HG02970 (cell line): Measurements from ENCODE around the gene AEBP2.
A peak's percentile ranks its signal among the peaks of the same experiment; 100 is the strongest.
"Not testable (repeated sequence)": the region's sequence is repeated elsewhere in the genome, so short reads cannot be mapped to it uniquely, and the experiment has no call there.

Source experiments
- ATAC-seq: cut with Tn5 transposase; IDR thresholded peaks from one replicate; pipeline ENCODE4 v1.9.1; 2021; ENCODE audit warnings: mild to moderate bottlenecking, moderate library complexity, moderate number of reproducible peaks; ENCODE audit not compliant: unreplicated experiment, low FRiP score

Gene AEBP2

DNA sequence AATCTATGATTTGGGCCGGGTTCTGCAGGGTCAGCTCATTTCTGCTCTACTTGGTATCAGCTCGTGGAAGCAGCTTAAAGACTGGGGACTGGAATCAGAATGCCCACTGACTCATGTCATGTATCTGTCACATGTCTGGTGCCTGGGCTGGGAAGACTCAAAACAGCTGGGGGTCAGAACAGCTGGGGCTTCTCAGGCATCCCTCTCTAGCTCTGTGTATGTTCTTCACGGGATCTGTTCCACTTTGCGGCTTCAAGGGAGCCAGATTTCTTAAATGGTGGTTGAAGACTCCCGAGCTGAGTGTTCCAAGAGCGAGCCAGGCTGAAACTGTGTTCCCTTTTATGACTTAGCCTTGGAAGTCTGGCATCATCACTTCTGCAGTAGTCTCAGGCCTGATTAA lies 11.9 kb downstream of the AEBP2 start:
- no peak for ATAC-seq

DNA sequence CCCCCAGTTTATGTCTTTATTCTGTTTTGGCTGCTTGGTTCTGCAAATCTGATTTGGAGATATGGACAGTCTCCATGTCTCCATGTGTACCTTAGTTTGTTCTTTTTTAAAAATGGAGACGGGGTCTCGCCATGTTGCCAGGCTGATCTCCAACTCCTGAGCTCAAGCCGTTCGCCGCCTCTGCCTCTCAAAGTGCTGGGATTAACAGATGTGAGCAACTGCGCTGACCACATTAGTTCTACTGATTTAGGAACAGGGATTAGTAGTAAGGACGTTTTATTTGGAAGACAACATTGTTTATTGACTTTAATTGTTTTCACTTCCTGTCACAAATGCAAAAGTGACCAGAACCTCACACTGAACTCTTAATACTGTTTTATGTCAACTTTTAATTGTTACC lies 14.7 kb downstream of the AEBP2 start:
- no peak for ATAC-seq

DNA sequence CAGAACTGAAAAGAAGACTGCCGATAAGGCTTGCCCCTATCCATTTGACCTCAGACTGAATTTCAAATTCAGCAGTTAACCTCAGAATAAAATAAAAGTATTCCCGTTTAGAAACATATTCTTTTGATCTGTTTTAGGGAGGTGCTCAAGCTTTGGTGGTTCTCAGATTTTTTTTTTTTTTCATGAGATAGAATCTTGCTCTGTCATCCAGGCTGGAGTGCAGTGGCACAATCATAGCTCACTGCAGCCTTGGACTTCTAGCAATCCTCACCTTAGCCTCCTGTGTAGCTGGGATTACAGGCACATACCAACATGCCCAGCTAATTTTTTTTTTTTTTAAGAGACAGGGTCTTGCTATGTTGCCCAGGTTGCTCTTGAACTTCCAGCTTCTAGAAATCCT lies 15.5 kb downstream of the AEBP2 start:
- ATAC-seq: no peak

DNA sequence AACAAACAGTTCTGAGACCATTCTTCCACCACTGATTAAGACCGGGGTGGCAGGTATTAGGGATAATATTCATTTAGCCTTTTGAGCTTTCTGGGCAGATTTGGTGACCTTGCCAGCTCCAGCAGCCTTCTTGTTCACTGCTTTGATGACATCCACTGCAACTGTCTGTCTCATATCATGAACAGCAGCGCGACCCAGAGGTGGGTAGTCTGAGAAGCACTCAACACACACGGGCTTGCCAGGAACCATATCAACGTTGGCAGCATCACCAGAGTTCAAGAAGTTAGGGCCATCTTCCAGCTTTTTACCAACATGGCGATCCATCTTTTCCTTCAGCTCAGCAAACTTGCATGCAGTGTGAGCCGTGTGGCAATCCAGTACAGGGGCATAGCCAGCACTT lies 16.9 kb downstream of the AEBP2 start:
- no peak for ATAC-seq

DNA sequence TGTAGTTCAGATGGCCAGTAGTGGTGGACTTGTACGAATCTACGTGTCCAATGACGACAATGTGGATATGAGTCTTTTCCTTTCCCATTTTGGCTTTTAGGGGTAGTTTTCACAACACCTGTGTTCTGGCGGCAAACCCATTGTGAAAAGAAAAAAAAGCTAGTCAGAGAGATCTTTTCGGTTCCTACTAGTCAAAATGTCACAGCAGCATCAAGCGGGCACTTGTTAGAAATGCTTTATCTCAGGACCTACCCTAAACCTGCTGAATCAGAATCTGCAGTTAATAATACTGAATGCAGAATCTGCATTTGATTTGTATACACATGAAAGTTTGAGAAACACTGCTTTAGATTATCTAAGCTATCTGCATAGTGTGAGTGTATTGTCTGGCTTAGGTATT lies 18.3 kb downstream of the AEBP2 start:
- ATAC-seq: no peak

- no peak for ATAC-seq
These were observed 19.4 kb downstream of the AEBP2 start for GRCh38 chr12:19458733-19459132.

DNA sequence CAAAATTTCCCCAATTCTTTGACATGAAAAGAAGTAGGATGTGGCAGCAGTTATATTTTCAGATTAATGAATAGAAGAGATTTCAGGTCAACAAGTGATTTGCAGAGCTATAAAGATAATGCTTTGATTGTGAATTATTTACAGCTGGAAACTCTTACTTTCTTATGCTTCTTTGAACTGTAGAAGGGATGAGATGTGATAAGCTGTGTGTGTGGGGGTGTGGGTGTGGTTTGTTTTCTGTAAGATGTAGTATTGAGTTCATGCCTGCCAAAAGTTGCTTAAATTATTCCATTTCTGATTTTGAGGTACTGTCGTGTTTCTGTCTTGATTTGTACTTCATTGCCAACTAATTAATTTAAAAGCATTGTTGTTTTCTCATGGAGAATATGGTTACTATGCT lies 22.7 kb downstream of the AEBP2 start:
- no peak for ATAC-seq

DNA sequence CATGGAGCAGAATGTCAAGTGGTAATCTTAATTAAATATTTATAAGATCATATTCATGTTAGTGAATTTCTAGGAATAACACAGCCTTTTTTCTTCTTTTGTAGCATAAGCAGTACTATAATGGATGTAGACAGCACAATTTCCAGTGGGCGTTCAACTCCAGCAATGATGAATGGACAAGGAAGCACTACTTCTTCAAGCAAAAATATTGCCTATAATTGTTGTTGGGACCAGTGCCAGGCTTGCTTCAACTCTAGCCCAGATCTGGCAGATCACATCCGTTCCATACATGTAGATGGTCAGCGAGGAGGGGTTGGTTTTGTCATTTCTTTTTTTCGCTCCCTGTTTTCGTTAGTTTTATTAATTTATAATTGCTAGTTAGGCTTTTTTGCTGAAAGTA lies 23.1 kb downstream of the AEBP2 start:
- ATAC-seq: no peak

- ATAC-seq: no peak
These were observed 24.9 kb downstream of the AEBP2 start for GRCh38 chr12:19464192-19464580.

GRCh38 chr12:19465711-19466110 lies 26.4 kb downstream of the AEBP2 start:
- no peak for ATAC-seq

GRCh38 chr12:19474147-19474546 lies 34.9 kb downstream of the AEBP2 start:
- ATAC-seq: no peak

DNA sequence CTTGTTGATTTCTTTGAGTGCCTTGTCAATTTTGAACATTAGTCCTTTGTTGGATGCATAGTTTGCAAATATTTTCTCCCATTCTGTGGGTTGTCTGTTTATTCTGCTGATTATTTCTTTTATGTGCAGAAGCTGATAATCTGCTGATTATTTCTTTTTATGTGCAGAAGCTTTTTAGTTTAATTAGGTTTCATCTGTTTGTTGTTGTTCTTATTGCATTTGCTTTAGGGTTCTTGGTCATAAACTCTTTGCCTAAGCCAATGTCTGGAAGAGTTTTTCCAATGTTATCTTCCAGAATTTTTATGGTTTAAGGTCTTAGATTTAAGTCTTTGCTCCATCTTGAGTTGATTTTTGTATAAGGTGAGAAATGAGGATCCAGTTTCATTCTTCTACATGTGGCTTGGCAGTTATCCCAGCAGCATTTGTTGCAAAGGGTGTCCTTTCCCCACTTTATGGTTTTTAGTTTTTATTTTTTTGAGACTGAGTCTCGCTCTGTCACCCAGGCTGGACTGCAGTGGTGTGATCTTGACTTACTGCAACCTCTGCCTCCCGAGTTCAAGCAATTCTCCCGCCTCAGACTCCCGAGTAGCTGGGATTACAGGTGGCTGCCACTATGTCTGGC lies 36.7 kb downstream of the AEBP2 start:
- not testable (repeated sequence) for ATAC-seq

DNA sequence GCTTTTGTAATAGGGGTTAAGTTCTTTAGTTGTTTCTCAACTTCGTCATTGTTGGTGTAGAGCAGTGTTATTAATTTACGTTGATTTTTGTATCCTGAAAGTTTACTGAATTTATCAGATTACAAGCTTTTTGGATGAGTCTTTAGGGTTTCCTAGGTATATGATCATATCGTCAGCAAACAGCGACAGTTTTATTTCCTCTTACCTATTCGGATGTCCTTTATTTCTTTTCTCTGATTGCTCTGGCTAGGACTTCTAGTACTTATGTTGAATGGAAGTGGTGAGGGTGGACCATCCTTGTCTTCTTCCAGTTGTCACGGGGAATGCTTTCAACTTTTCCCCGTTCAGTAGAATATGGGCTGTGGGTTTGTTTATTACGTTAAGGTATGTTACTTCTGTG lies 37.8 kb downstream of the AEBP2 start:
- no peak for ATAC-seq

GRCh38 chr12:19480459-19480858 lies 41.2 kb downstream of the AEBP2 start:
- no peak for ATAC-seq

DNA sequence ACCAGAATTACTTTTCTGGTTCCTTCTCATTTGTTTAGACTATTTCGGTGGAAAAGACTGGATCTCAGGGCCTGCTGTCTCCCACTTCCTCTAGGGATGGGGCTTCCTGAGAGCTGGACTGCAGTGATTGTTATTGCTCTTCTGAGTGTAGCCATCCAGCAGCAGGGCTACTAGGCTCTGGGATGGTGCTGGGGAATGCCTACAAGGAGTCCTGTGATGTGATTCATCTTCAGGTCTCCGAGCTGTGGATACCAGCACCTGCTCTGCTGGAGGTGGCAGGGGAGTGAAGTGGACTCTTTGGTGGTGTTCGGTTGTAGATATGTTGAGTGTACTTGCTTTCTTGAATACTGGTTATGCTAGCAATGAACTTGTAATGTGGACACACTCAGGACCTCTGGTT lies 42.7 kb downstream of the AEBP2 start:
- ATAC-seq: no peak

DNA sequence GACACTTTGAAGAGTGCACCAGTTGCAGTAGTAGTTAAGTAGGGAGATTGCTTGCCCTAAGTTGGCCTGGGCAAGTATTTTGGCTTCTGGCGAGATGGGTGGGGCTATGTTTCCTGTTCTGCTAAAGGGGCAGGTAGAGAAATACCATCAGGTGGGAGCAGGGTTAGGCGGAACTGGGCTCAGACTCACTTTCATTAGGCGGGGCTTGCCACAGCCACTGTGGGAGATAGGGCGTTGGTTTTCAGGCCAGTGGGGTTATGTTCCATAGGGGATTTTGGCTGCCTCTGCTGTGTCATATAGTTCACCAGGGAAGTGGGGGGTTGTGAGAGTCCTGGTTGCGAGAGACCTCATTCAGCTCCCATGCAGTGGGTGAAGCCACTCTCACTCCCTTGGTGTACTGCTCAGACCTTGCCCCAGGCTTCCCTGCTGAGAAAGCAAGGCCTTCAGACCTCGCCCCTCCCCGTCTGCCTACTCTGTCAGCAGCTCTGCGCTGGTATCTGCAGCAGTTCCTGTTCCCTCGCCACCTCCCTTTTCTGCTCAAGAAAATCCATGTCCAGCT lies 43.3 kb downstream of the AEBP2 start:
- peak; percentile 52 for ATAC-seq

DNA sequence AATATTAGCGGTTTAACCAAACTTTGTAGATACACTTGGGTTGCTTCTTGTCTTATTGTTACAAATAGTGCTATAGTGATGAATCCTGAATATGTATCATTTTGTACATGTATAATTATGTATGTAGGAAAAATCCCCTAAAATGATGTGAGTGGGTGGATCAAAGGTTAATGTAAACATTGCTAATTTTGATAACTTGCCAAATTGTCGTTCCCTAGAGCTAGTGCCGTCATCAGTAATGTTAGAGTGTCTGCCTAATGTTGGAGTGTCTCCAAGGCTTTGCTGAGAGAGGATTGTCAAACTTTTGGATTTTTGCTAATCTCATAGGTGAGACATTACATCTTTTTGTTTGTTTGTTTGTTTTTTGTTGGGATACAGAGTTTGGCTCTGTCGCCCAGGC lies 44.4 kb downstream of the AEBP2 start:
- no peak for ATAC-seq

DNA sequence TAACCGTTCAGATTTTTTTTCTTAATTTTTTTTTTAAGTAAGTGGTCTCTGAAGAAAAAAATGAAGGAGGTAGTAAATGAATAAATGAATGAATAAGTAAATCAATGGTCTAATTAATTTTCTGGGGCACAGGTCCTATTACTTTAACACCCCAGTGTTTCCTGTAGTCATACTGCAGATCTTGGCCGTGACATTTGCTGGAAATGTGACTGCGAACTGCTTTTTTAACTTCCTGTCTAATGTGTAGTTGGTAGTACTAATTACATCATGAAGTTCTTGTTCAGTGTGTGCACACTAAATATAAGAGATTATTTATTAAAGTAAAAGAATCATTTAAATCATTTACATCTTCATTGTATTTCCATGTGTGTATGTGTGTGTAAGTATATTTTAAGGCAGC lies 45.4 kb downstream of the AEBP2 start:
- no peak for ATAC-seq

DNA sequence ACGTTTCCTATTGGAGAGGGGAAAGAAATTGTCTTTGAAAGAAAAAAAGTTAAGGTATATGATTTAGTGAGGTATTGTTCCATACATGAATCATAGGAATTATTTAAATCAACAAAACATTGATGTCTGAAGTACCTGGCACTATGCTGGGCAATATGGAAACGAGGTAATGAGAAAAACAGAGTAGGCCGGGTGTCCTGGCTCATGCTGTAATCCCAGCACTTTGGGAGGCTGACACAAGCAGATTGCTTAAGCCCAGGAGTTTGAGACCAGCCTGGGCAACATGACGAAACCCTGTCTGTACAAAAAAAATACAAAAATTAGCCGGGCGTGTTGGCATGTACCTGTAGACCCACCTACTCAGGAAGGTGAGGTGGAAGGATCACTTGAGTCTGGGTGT lies 45.9 kb downstream of the AEBP2 start:
- no peak for ATAC-seq

DNA sequence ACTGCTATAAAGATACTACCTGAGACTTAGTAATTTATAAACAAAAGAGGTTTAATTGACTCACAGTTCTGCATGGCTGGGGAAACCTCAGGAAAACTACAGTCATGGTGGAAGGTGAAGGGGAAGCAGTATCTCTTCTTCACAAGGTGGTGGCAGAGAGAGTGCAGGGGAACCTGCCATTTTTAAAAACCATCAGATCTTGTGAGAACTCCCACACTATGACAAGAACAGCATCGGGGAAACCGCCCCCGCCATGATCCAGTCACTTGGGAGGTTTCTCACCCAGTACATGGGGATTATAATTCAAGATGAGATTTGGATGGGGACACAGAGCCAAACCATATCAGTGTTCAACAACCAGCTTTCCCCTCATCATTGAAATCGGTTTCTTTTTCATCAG lies 49.9 kb downstream of the AEBP2 start:
- ATAC-seq: no peak

DNA sequence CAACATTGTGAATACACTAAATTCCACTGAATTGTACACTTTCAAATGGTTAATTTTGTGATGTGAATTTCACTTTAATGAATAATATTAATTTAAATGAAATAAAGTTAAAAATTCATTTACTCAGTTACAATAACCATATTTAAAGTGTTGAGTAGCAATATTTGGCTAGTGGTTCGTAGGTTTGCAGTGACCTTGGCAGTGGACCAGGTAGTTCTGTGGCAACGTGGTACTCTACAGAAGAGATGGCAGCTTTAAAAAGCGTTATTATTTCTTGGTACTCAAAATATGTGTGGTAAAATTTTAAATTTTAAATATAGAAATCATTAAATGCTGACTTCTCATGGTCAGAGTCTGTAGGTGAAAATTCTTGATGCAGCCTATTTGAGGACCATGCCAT lies 51.6 kb downstream of the AEBP2 start:
- ATAC-seq: no peak

GRCh38 chr12:19491863-19492262 lies 52.6 kb downstream of the AEBP2 start:
- no peak for ATAC-seq
